ENCODE measurements around the gene CNNM2.

Gene CNNM2

DNA sequence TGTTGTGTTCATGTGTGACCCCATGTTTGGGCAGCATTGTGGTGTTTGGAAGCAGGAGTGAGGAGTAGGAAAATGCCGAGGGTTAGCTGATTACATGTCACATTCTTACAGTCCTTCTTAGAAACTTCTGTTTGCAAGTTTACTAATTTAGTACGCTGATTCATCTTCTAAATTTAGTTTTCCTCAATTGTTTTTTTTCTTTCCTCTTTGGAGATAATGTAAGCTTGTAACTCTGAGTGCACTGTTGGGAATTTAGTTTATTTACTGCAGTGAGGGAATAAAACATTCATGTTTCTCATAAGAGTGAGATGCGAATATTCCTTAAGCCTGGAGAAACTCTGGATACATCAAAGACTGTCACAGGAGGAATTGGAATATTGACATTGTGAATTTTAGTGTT, 139.9 kb downstream of the CNNM2 start:
- H3K79me2 ChIP-seq (ENCODE audit: insufficient read depth, low read length), result no peaks in the 10 kb centered on the region
- H3K4me3 ChIP-seq (ENCODE audit: low read length, poor library complexity, severe bottlenecking), result no peak overlapping the region
- H3F3A ChIP-seq (ENCODE audit: low read depth), result no peaks in the 10 kb centered on the region
- H3K9me3 ChIP-seq (ENCODE audit: insufficient read depth, low read depth, low read length), result no peaks in the 10 kb centered on the region
- peaks cover 3% of the 10 kb centered on the region; the same call in 1 of the 2 replicates for H3K36me3 ChIP-seq (ENCODE audit: insufficient read depth, low read length)
- H2AFZ ChIP-seq (ENCODE audit: low read length), result no peak overlapping the region
- no peaks in the 10 kb centered on the region for H3K27me3 ChIP-seq (ENCODE audit: insufficient read depth, low read length, poor library complexity, severe bottlenecking)
- no peak overlapping the region for H3K9ac ChIP-seq (ENCODE audit: low read depth, low read length, poor library complexity, severe bottlenecking)
- H3K4me1 ChIP-seq (ENCODE audit: insufficient read depth, low read length, poor library complexity, severe bottlenecking), result peaks cover 16% of the 10 kb centered on the region
- H4K20me1 ChIP-seq (ENCODE audit: insufficient read depth, low read length, poor library complexity, severe bottlenecking), result no peaks in the 10 kb centered on the region
- TF ChIP-seq, protein P1, sequence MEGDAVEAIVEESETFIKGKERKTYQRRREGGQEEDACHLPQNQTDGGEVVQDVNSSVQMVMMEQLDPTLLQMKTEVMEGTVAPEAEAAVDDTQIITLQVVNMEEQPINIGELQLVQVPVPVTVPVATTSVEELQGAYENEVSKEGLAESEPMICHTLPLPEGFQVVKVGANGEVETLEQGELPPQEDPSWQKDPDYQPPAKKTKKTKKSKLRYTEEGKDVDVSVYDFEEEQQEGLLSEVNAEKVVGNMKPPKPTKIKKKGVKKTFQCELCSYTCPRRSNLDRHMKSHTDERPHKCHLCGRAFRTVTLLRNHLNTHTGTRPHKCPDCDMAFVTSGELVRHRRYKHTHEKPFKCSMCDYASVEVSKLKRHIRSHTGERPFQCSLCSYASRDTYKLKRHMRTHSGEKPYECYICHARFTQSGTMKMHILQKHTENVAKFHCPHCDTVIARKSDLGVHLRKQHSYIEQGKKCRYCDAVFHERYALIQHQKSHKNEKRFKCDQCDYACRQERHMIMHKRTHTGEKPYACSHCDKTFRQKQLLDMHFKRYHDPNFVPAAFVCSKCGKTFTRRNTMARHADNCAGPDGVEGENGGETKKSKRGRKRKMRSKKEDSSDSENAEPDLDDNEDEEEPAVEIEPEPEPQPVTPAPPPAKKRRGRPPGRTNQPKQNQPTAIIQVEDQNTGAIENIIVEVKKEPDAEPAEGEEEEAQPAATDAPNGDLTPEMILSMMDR (conservative IDR thresholded peaks at IDR 0.05; ENCODE audit: low read length), result no peak
- TF ChIP-seq EZH2phosphoT487 (IDR thresholded peaks at IDR 0.05; ENCODE audit: borderline replicate concordance), result no peak
- no peaks in the 10 kb centered on the region for H3K9me2 ChIP-seq (replicated peaks; ENCODE audit: low read depth, low read length)
- no peak overlapping the region for H3K4me2 ChIP-seq (ENCODE audit: low read depth, low read length, poor library complexity, severe bottlenecking)

DNA sequence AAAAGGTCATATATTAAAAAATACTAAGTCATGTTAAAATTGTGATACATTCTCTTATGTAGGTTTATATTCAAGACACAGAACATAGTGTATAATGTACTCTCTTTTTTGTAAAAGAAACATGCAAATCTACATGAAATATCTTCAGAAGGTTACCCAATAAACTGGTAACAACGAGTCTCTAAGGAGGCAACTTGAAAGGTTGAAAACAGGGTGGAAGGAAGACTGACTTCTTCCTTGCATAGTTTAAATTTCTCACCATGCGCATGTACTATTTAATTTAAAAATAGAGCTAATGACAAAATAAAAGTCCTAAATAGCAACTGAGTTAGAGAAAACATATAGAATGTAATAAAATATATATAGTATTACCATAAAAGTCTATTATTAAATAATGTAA, 142.5 kb downstream of the CNNM2 start:
- no peaks in the 10 kb centered on the region for H3K79me2 ChIP-seq (ENCODE audit: insufficient read depth, low read length)
- no peaks in the 10 kb centered on the region for H3K4me1 ChIP-seq (ENCODE audit: insufficient read depth, low read length, poor library complexity, severe bottlenecking)
- no peak overlapping the region for H3K4me2 ChIP-seq (ENCODE audit: low read depth, low read length, poor library complexity, severe bottlenecking)
- no peaks in the 10 kb centered on the region for H3K9me2 ChIP-seq (replicated peaks; ENCODE audit: low read depth, low read length)
- no peak overlapping the region for H3K4me3 ChIP-seq (ENCODE audit: low read length, poor library complexity, severe bottlenecking)
- peaks cover 3% of the 10 kb centered on the region; the same call in 1 of the 2 replicates for H3K36me3 ChIP-seq (ENCODE audit: insufficient read depth, low read length)
- no peak overlapping the region for H3K9ac ChIP-seq (ENCODE audit: low read depth, low read length, poor library complexity, severe bottlenecking)
- no peaks in the 10 kb centered on the region for H4K20me1 ChIP-seq (ENCODE audit: insufficient read depth, low read length, poor library complexity, severe bottlenecking)
- H3K9me3 ChIP-seq (ENCODE audit: insufficient read depth, low read depth, low read length), result no peaks in the 10 kb centered on the region
- no peaks in the 10 kb centered on the region for H3K27me3 ChIP-seq (ENCODE audit: insufficient read depth, low read length, poor library complexity, severe bottlenecking)
- TF ChIP-seq, protein P1 (conservative IDR thresholded peaks at IDR 0.05; ENCODE audit: low read length), result no peak
- no peak for TF ChIP-seq EZH2phosphoT487 (IDR thresholded peaks at IDR 0.05; ENCODE audit: borderline replicate concordance)
- no peaks in the 10 kb centered on the region for H3F3A ChIP-seq (ENCODE audit: low read depth)
- H2AFZ ChIP-seq (ENCODE audit: low read length), result no peak overlapping the region

DNA sequence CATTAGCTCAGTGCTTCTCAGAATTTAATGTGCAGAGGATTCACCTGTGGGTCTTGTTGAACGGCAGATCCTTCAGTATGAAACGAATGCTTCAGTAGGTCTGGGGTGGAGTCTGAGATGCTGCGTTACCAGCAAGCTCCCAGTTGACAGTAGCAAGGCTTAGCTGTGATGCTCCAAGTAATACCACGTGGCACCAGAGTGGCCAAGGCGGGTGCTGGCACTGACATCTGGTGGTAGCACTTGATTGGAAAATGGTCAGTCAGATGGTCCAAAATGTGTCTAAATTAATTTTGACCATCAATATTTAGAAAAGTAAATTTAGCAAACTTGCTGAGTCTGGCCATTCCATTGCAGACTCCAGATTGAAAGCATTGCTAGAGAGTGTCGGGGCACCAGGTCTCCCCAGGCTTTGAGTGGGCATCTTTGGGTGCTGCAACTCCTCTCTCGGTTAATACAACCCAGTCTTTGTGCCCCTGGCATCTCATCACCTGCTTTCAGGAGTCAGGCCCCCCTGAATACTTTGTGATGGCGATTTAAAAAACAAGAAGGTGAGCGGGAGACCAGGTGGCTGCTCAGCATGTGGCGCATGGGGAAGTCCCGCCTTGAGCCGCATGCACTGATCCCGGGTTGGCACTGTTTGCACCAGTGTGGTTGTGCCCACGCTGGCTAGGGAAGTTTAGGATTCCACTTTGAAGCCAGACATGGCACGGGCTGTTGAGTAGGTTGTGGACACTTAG, 144.9 kb downstream of the CNNM2 start:
- no peak overlapping the region for H2AFZ ChIP-seq (ENCODE audit: low read length)
- no peaks in the 10 kb centered on the region for H3K4me1 ChIP-seq (ENCODE audit: insufficient read depth, low read length, poor library complexity, severe bottlenecking)
- no peaks in the 10 kb centered on the region for H3K9me2 ChIP-seq (replicated peaks; ENCODE audit: low read depth, low read length)
- TF ChIP-seq, protein P1 (conservative IDR thresholded peaks at IDR 0.05; ENCODE audit: low read length), result peak; percentile 34
- no peak for TF ChIP-seq EZH2phosphoT487 (IDR thresholded peaks at IDR 0.05; ENCODE audit: borderline replicate concordance)
- H3F3A ChIP-seq (ENCODE audit: low read depth), result no peaks in the 10 kb centered on the region
- H3K27me3 ChIP-seq (ENCODE audit: insufficient read depth, low read length, poor library complexity, severe bottlenecking), result no peaks in the 10 kb centered on the region
- no peak overlapping the region for H3K4me2 ChIP-seq (ENCODE audit: low read depth, low read length, poor library complexity, severe bottlenecking)
- H4K20me1 ChIP-seq (ENCODE audit: insufficient read depth, low read length, poor library complexity, severe bottlenecking), result no peaks in the 10 kb centered on the region
- no peak overlapping the region for H3K9ac ChIP-seq (ENCODE audit: low read depth, low read length, poor library complexity, severe bottlenecking)
- H3K36me3 ChIP-seq (ENCODE audit: insufficient read depth, low read length), result no peaks in the 10 kb centered on the region
- H3K79me2 ChIP-seq (ENCODE audit: insufficient read depth, low read length), result no peaks in the 10 kb centered on the region
- no peak overlapping the region for H3K4me3 ChIP-seq (ENCODE audit: low read length, poor library complexity, severe bottlenecking)
- no peaks in the 10 kb centered on the region for H3K9me3 ChIP-seq (ENCODE audit: insufficient read depth, low read depth, low read length)
